Glomerular visceral epithelial cell (primary cell): ENCODE measurements around the gene CNMD.

Source experiments
- DNase-seq: peaks from one replicate; pipeline ENCODE4 v3.0.0-alpha.2; 2016; ENCODE audit errors: extremely low spot score

CNMD gene

GRCh38 chr13:52739468-52740071, at the start of gene CNMD:
Gene CNMD, minus strand, starts transcription at chr13:52739820. Its CDS starts 119 bp downstream, at chr13:52739701.
- no peak for DNase-seq

GRCh38 chr13:52788011-52788410, 48.4 kb upstream of the CNMD start:
- no peak for DNase-seq

- DNase-seq, result no peak
These were observed 47.6 kb upstream of the CNMD start for GRCh38 chr13:52787235-52787634.

- no peak for DNase-seq
These were observed 47.1 kb upstream of the CNMD start for GRCh38 chr13:52786766-52787165.

GRCh38 chr13:52785739-52786138, 46.1 kb upstream of the CNMD start:
- no peak for DNase-seq

- no peak for DNase-seq
These were observed 45.1 kb upstream of the CNMD start for GRCh38 chr13:52784591-52785340.

GRCh38 chr13:52783943-52784342, 44.3 kb upstream of the CNMD start:
- no peak for DNase-seq

GRCh38 chr13:52782471-52783448, 43.1 kb upstream of the CNMD start:
- no peak for DNase-seq

- no peak for DNase-seq
These were observed 41.0 kb upstream of the CNMD start for GRCh38 chr13:52780611-52781010.

GRCh38 chr13:52780092-52780491, 40.5 kb upstream of the CNMD start:
- no peak for DNase-seq

GRCh38 chr13:52779103-52779502, 39.5 kb upstream of the CNMD start:
- DNase-seq, result no peak

GRCh38 chr13:52776726-52777125, 37.1 kb upstream of the CNMD start:
- DNase-seq, result no peak

- DNase-seq, result no peak
These were observed 35.9 kb upstream of the CNMD start for GRCh38 chr13:52775511-52775910.

GRCh38 chr13:52767949-52768516, 28.4 kb upstream of the CNMD start:
- no peak for DNase-seq

GRCh38 chr13:52765611-52766390, 26.2 kb upstream of the CNMD start:
- no peak for DNase-seq

GRCh38 chr13:52760077-52760476, 20.5 kb upstream of the CNMD start:
- no peak for DNase-seq

- DNase-seq, result no peak
These were observed 18.5 kb upstream of the CNMD start for GRCh38 chr13:52758114-52758513.

GRCh38 chr13:52751196-52751595, 11.6 kb upstream of the CNMD start:
- DNase-seq, result no peak

GRCh38 chr13:52750713-52751112, 11.1 kb upstream of the CNMD start:
- DNase-seq, result no peak

- no peak for DNase-seq
These were observed 9.8 kb upstream of the CNMD start for GRCh38 chr13:52749419-52749818.

- DNase-seq, result no peak
These were observed 6.5 kb upstream of the CNMD start for GRCh38 chr13:52746141-52746540.
